Left ventricle myocardium superior (tissue), 1 donor: ENCODE measurements around the gene WDR5. TPM values are rescaled to one million over a fixed set of nuclear protein-coding genes. Genes with fewer than 3 reads are reported as not detected.
A peak's percentile ranks its signal among the peaks of the same experiment; 100 is the strongest.

ENCODE experiments used
- ATAC-seq: fragments of 200-7000 bp; cut with Tn5 transposase; one replicate; pipeline ENCODE4 v1.9.1; 2020; ENCODE audit warnings: mild to moderate bottlenecking, moderate library complexity
- DNase-seq: peaks from one replicate; pipeline ENCODE4 v3.0.0-alpha.2; 2020
- intact Hi-C: fragments of 100-400 bp; cut with micrococcal nuclease; formaldehyde crosslinking; loops from one replicate; pipeline ENCODE4 v1.11.0; 2022
- total RNA-seq: library from RNA; stranded (reverse); fragmentation: NEBNext Ultra II Directional; extraction: Animal tissue kit (Norgen Biotek cat#: 25700); gene quantifications from one replicate; pipeline ENCODE4 v1.2.1, GENCODE V29; 2021
- donor health status: DM: no; HTN: yes; CAD: no; lungs with severe emphysema.

Gene WDR5
- total RNA-seq, 1 donor from 2014 or later: 19.6 TPM

- ATAC-seq: no peak
- intact Hi-C loops: no loop called here
- no peak for DNase-seq
These were observed 34.8 kb downstream of the WDR5 start for GRCh38 chr9:134170532-134171315.

GRCh38 chr9:134171316-134172197 is 35.7 kb downstream of the WDR5 start:
- ATAC-seq (peak; percentile 24), DNase-seq (no peak)
- intact Hi-C loops: no loop called here

GRCh38 chr9:134172198-134173126 is 36.6 kb downstream of the WDR5 start:
- peak; percentile 71 for DNase-seq
- peak; percentile 31 for ATAC-seq
- intact Hi-C loops: no loop called here

- DNase-seq: peak; percentile 27
- intact Hi-C loops: no loop called here
These were observed 37.5 kb downstream of the WDR5 start for GRCh38 chr9:134173127-134174072.

GRCh38 chr9:134174073-134174449 is 38.2 kb downstream of the WDR5 start:
- no peak for ATAC-seq
- intact Hi-C loops: no loop called here
- peak; percentile 39 for DNase-seq

More at GRCh38 chr9:134173127-134174072, 37.5 kb downstream of the WDR5 start:
- no peak for ATAC-seq

GRCh38 chr9:134174526-134175290 is 38.8 kb downstream of the WDR5 start:
- peak; percentile 21 for DNase-seq
- ATAC-seq: no peak
- intact Hi-C loops: no loop called here

- intact Hi-C loops: no loop called here
- DNase-seq (peak; percentile 30), ATAC-seq (no peak)
These were observed 39.5 kb downstream of the WDR5 start for GRCh38 chr9:134175291-134175807.

- ATAC-seq (peak; percentile 49), DNase-seq (peak; percentile 64)
- intact Hi-C loops: no loop called here
These were observed 40.1 kb downstream of the WDR5 start for GRCh38 chr9:134175808-134176598.

- no peak for ATAC-seq
- no peak for DNase-seq
- intact Hi-C loops: no loop called here
These were observed 40.7 kb downstream of the WDR5 start for GRCh38 chr9:134176599-134176968.

GRCh38 chr9:134177186-134177585 is 41.3 kb downstream of the WDR5 start:
- intact Hi-C loops: no loop called here
- DNase-seq (no peak), ATAC-seq (no peak)

GRCh38 chr9:134177624-134178393 is 41.9 kb downstream of the WDR5 start:
- ATAC-seq (no peak), DNase-seq (no peak)
- intact Hi-C loops: no loop called here

- ATAC-seq: no peak
- no peak for DNase-seq
- intact Hi-C loops: no loop called here
These were observed 42.5 kb downstream of the WDR5 start for GRCh38 chr9:134178394-134178767.

GRCh38 chr9:134178768-134179551 is 43.1 kb downstream of the WDR5 start:
- intact Hi-C loops: no loop called here
- ATAC-seq (peak; percentile 77), DNase-seq (peak; percentile 60)

- intact Hi-C loops: no loop called here
- DNase-seq: no peak
- no peak for ATAC-seq
These were observed 43.7 kb downstream of the WDR5 start for GRCh38 chr9:134179595-134179917.
